Activated T-cell treated with anti-CD3 and anti-CD28 coated beads, Interleukin-2, amount 50 U/mL, for 24 hours (primary cell): ENCODE data around the gene PDLIM3.

Experiments
- DNase-seq: peaks from one replicate; pipeline ENCODE4 v3.0.0-alpha.2; 2020
- H3K27ac Mint-ChIP-seq: 2 replicates; pipeline ENCODE4 v1.8.0; 2020; ENCODE audit warnings: mild to moderate bottlenecking, mixed read lengths
- H3K27me3 Mint-ChIP-seq: 2 replicates; pipeline ENCODE4 v1.8.0; 2020; ENCODE audit warnings: mixed read lengths
- H3K36me3 Mint-ChIP-seq: 2 replicates; pipeline ENCODE4 v1.8.0; 2020; ENCODE audit warnings: low read depth, mixed read lengths
- H3K4me1 Mint-ChIP-seq: 2 replicates; pipeline ENCODE4 v1.8.0; 2020; ENCODE audit warnings: low read depth, mixed read lengths
- H3K4me3 Mint-ChIP-seq: 2 replicates; pipeline ENCODE4 v1.8.0; 2020; ENCODE audit warnings: mild to moderate bottlenecking, moderate library complexity, mixed read lengths
- H3K9me3 Mint-ChIP-seq: 2 replicates; pipeline ENCODE4 v1.8.0; 2020; ENCODE audit warnings: mixed read lengths

Gene PDLIM3

DNA sequence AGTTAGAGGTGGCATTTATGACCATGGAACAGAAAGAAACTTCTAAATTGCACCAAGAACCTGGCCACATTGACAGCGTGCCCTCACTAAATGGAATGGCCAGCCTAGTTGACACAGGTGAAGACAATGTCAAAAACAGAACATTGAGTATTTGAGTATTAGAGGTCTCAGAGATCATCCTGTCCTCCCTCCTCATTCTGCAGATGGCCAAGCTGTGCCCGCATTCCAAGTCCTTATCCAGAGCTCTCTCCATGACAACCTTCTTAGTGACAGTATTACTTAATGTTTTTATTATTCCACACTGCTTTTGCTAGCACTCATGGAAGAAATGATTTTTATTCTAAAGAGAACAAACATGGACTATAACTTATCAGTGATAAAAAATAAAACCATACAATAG is 53.9 kb downstream of the PDLIM3 start:
- DNase-seq, result no peak
- Mint-ChIP-seq H3K36me3 (no peaks in the 10 kb centered on the region), H3K9me3 (no peaks in the 10 kb centered on the region), H3K27ac (no peak overlapping the region), H3K27me3 (peaks cover 45% of the 10 kb centered on the region), H3K4me3 (no peak overlapping the region), H3K4me1 (peaks cover 3% of the 10 kb centered on the region)

DNA sequence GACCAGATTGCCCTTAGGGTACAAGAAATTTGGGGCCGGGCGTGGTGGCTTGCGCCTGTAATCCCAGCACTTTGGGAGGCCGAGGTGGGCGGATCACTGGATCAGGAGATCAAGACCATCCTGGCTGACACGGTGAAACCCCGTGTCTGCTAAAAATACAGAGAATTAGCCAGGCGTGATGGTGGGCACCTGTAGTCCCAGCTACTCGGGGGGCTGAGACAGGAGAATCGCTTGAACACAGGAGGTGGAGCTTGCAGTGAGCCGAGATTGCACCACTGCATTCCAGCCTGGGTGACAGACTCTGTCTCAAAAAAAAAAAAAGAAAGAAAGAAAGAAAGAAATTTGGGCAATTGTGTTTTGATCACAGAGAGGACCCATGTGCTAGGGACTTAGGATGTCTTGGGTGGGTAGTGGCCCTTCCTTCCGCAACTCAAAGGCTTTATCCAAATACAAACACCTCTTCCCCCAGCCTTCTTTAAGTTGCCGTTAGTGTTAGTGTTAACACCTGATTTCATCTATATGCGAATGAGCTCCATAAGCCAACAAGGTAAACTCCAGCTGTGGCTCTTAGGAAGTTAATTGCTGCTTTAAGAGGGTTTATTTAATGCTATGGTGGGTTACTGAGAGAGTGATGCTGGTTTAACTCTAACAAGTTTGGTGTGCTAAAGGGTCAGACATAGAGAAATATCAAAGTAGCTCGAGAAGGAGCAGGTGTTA is 55.1 kb downstream of the PDLIM3 start:
- H3K4me3 Mint-ChIP-seq, result no peak overlapping the region
- no peak for DNase-seq
- peaks cover 3% of the 10 kb centered on the region for H3K4me1 Mint-ChIP-seq
- no peaks in the 10 kb centered on the region for H3K9me3 Mint-ChIP-seq
- H3K27me3 Mint-ChIP-seq, result peaks cover 38% of the 10 kb centered on the region
- H3K36me3 Mint-ChIP-seq, result no peaks in the 10 kb centered on the region
- no peak overlapping the region for H3K27ac Mint-ChIP-seq

DNA sequence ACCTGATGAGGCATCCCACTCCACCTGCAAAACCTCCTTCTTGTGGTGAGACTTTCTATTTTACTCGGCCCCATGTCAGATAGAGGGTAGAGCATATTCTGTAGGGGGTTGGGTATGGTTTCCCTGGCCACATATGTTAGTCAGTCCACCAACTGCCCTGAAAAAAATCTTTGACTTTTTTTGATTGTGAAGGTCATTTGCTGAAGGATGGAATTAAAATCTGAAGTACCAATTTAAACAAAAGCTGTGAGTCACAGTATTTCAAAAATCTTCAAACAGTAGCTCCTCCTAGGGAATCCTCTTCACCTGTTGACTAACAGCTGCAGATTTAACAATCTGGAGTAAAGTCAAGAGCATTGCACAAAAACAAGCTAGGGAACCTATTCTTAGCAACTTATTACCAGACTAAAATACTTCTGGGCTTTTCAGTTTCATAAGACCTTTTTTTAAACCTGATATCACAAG is 55.8 kb downstream of the PDLIM3 start:
- DNase-seq, result no peak
- peaks cover 38% of the 10 kb centered on the region for H3K27me3 Mint-ChIP-seq
- no peaks in the 10 kb centered on the region for H3K9me3 Mint-ChIP-seq
- H3K4me1 Mint-ChIP-seq, result peaks cover 3% of the 10 kb centered on the region
- H3K27ac Mint-ChIP-seq, result no peak overlapping the region
- no peak overlapping the region for H3K4me3 Mint-ChIP-seq
- no peaks in the 10 kb centered on the region for H3K36me3 Mint-ChIP-seq

GRCh38 chr4:185473247-185473646 is 62.1 kb downstream of the PDLIM3 start:
- Mint-ChIP-seq H3K4me1 (peaks cover 8% of the 10 kb centered on the region), H3K27me3 (peaks cover 22% of the 10 kb centered on the region), H3K36me3 (no peaks in the 10 kb centered on the region), H3K27ac (no peak overlapping the region), H3K4me3 (no peak overlapping the region), H3K9me3 (no peaks in the 10 kb centered on the region)
- DNase-seq, result no peak

GRCh38 chr4:185472103-185472542 is 63.2 kb downstream of the PDLIM3 start:
- peaks cover 17% of the 10 kb centered on the region for H3K27me3 Mint-ChIP-seq
- no peaks in the 10 kb centered on the region for H3K36me3 Mint-ChIP-seq
- H3K9me3 Mint-ChIP-seq, result no peaks in the 10 kb centered on the region

GRCh38 chr4:185471235-185472102 is 63.8 kb downstream of the PDLIM3 start, which contains the start of gene CCDC110:
CCDC110 (minus strand) TSS chr4:185471733; CDS start chr4:185471683, 50 bp downstream.
- Mint-ChIP-seq H3K4me3 (peak within 1 kb of the TSS; percentile 82), H3K36me3 (no peaks in the 10 kb centered on the region), H3K4me1 (peaks cover 8% of the 10 kb centered on the region), H3K27me3 (peaks cover 11% of the 10 kb centered on the region), H3K27ac (peak within 1 kb of the TSS; percentile 71), H3K9me3 (no peaks in the 10 kb centered on the region)
- peak; percentile 92 for DNase-seq

More at GRCh38 chr4:185472103-185472542, 63.2 kb downstream of the PDLIM3 start:
- peak overlapping the region; percentile 71 for H3K27ac Mint-ChIP-seq
- H3K4me3 Mint-ChIP-seq, result peak overlapping the region; percentile 82
- H3K4me1 Mint-ChIP-seq, result peaks cover 8% of the 10 kb centered on the region
- DNase-seq, result no peak

DNA sequence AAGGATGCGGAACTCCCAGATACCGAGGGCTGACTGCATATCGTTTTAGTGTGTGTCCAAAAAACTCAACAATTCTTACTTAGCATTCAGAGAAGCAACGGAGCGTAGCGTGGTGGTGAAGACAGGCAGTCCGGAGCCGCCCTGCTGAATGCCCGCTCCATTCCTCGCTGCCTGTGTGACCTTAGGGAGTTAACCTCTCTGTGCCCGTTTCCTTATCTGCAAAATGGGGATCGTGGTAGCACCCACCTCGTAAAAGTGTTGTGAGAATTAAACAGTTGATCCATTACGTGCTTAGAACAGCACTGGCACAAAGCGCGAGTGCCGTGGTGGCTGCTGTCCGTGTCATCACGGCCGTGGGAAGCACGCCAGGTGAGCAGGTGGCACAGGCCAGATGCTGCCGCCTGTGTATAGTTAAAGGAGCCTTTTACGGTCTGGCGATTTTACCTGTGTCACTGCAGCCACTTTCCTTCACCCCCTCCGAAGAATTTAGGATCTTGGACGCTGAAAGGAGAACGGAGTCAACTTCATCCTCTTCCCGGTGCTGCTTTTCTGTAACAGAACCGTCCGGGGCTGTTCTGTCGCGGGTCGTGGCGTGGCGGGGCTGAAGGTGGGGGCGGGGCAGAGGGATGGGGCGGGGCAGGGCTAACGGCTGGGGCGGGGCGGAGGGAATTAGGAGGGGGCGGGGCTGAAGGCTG is 64.7 kb downstream of the PDLIM3 start:
- Mint-ChIP-seq H3K9me3 (no peaks in the 10 kb centered on the region), H3K4me3 (peak overlapping the region; percentile 73), H3K27me3 (peaks cover 11% of the 10 kb centered on the region), H3K36me3 (no peaks in the 10 kb centered on the region), H3K4me1 (peaks cover 8% of the 10 kb centered on the region), H3K27ac (peak overlapping the region; percentile 19)
- no peak for DNase-seq

- H3K27ac Mint-ChIP-seq, result no peak overlapping the region
- no peaks in the 10 kb centered on the region for H3K9me3 Mint-ChIP-seq
- H3K27me3 Mint-ChIP-seq, result peaks cover 11% of the 10 kb centered on the region
- H3K4me1 Mint-ChIP-seq, result peaks cover 8% of the 10 kb centered on the region
- DNase-seq, result no peak
- no peaks in the 10 kb centered on the region for H3K36me3 Mint-ChIP-seq
- no peak overlapping the region for H3K4me3 Mint-ChIP-seq
Measured at GRCh38 chr4:185469580-185470154, 65.6 kb downstream of the PDLIM3 start.

DNA sequence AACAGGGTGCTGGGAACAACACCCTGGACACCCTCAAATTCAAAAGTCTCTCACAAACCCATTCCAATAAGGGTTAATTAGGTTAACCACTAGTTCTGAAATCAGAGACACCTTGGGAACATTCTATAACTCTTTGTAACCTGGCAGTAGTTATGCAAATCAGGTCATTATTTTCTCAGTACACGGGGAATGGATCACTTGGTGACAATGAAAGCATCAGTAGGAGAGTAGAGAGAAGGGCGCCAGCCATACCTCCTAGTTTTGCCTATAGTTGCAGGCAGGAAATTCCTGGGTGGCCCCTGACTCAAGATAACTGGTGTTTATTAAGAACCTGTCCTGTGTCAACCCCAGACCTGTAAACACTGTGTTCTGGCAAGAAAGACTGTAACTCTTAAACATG is 66.3 kb downstream of the PDLIM3 start:
- Mint-ChIP-seq H3K4me1 (peaks cover 8% of the 10 kb centered on the region), H3K27ac (no peak overlapping the region), H3K27me3 (peaks cover 11% of the 10 kb centered on the region), H3K9me3 (no peaks in the 10 kb centered on the region), H3K4me3 (no peak overlapping the region), H3K36me3 (no peaks in the 10 kb centered on the region)
- DNase-seq, result no peak

- H3K27ac Mint-ChIP-seq, result no peak overlapping the region
- H3K4me1 Mint-ChIP-seq, result peaks cover 8% of the 10 kb centered on the region
Measured at GRCh38 chr4:185467991-185468390, 67.3 kb downstream of the PDLIM3 start.

GRCh38 chr4:185467101-185467500 is 68.2 kb downstream of the PDLIM3 start:
- H3K27ac Mint-ChIP-seq, result no peak overlapping the region
- no peaks in the 10 kb centered on the region for H3K36me3 Mint-ChIP-seq
- peaks cover 8% of the 10 kb centered on the region for H3K4me1 Mint-ChIP-seq
- peaks cover 11% of the 10 kb centered on the region for H3K27me3 Mint-ChIP-seq
- no peaks in the 10 kb centered on the region for H3K9me3 Mint-ChIP-seq
- no peak for DNase-seq
- no peak overlapping the region for H3K4me3 Mint-ChIP-seq

More at GRCh38 chr4:185467991-185468390, 67.3 kb downstream of the PDLIM3 start:
- H3K36me3 Mint-ChIP-seq, result no peaks in the 10 kb centered on the region
- peaks cover 11% of the 10 kb centered on the region for H3K27me3 Mint-ChIP-seq
- no peak overlapping the region for H3K4me3 Mint-ChIP-seq
- H3K9me3 Mint-ChIP-seq, result no peaks in the 10 kb centered on the region
- DNase-seq, result no peak

- no peak for DNase-seq
- Mint-ChIP-seq H3K4me3 (no peak overlapping the region), H3K36me3 (no peaks in the 10 kb centered on the region), H3K9me3 (no peaks in the 10 kb centered on the region), H3K27me3 (peaks cover 11% of the 10 kb centered on the region), H3K4me1 (peaks cover 5% of the 10 kb centered on the region), H3K27ac (no peak overlapping the region)
Measured at GRCh38 chr4:185465707-185466106, 69.6 kb downstream of the PDLIM3 start.

DNA sequence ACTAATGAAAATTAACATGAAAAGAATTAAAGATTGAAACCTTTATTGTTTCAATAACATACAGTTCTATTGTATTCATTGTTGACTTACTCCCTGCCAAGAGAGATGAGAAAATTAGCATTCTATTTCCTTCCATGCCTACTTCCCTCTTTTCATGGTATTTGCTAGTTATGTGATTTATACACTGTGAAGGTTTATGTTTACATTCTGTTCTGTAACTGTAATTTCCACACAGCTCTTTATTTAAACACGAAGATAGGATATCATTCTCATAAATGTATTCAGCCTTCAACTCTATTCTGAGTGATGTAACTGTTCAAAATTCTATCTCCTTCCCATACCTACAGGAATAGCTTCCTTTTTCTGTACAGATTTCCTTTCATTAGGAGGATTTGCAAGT is 70.4 kb downstream of the PDLIM3 start:
- peaks cover 13% of the 10 kb centered on the region for H3K27me3 Mint-ChIP-seq
- no peak overlapping the region for H3K4me3 Mint-ChIP-seq
- H3K4me1 Mint-ChIP-seq, result no peaks in the 10 kb centered on the region
- DNase-seq, result no peak
- H3K27ac Mint-ChIP-seq, result no peak overlapping the region
- H3K36me3 Mint-ChIP-seq, result no peaks in the 10 kb centered on the region
- no peaks in the 10 kb centered on the region for H3K9me3 Mint-ChIP-seq

- Mint-ChIP-seq H3K9me3 (no peaks in the 10 kb centered on the region), H3K4me3 (no peak overlapping the region), H3K27ac (no peak overlapping the region), H3K27me3 (peaks cover 10% of the 10 kb centered on the region), H3K4me1 (no peaks in the 10 kb centered on the region), H3K36me3 (no peaks in the 10 kb centered on the region)
- DNase-seq, result no peak
Measured at GRCh38 chr4:185464183-185464582, 71.1 kb downstream of the PDLIM3 start.
